Measurements from ENCODE around the gene KCNN2.

- TF ChIP-seq POLR2A (IDR thresholded peaks at IDR 0.05; ENCODE audit: control extremely low read depth in 1 of 2, low read depth in 2 of 2, low read length in 2 of 2) (no peak), POLR2AphosphoS5 (IDR thresholded peaks at IDR 0.05; ENCODE audit: low read depth, low read length) (no peak), CTCF (IDR thresholded peaks at IDR 0.05; ENCODE audit: control extremely low read depth in 1 of 3, insufficient read depth in 1 of 3, low read depth in 1 of 3, low read length in 3 of 3) (no peak), KDM1A (IDR thresholded peaks at IDR 0.05; ENCODE audit: borderline replicate concordance, low read length) (no peak), BRCA1 (IDR thresholded peaks at IDR 0.05; ENCODE audit: low read depth, low read length) (no peak), JUND (IDR thresholded peaks at IDR 0.05; ENCODE audit: low read length) (no peak), TCF12 (IDR thresholded peaks at IDR 0.05; ENCODE audit: low read depth, low read length) (no peak), RNF2 (IDR thresholded peaks at IDR 0.05; ENCODE audit: borderline replicate concordance, low read depth, low read length, missing control alignments, poor library complexity, severe bottlenecking) (no peak), EZH2 (IDR thresholded peaks at IDR 0.05; ENCODE audit: low read depth, low read length, severe bottlenecking) (no peak), RXRA (IDR thresholded peaks at IDR 0.05; ENCODE audit: insufficient read depth, low read depth, low read length) (no peak)
These were observed 40.3 kb downstream of the KCNN2 start for GRCh38 chr5:114402206-114402605.
